DND-41 (cell line): Measurements from ENCODE around the gene FLNB.

Source experiments
- ATAC-seq: fragments of 200-7000 bp; cut with Tn5 transposase; 3 replicates; pipeline ENCODE4 v1.9.1; 2021; ENCODE audit warnings: low read depth; ENCODE audit not compliant: insufficient read depth
- DNase-seq: peaks from one replicate; pipeline ENCODE4 v3.0.0-alpha.2; 2020
- H2AFZ ChIP-seq: 2 replicates; pipeline ENCODE4 v1.6.0; 2012; ENCODE audit warnings: low read depth, low read length
- H3K27ac ChIP-seq: 2 replicates; pipeline ENCODE4 v1.5.1; 2012; ENCODE audit warnings: low read length, inconsistent platforms
- H3K27me3 ChIP-seq: fragments of 200-600 bp; sonication (generic); 2 replicates; pipeline ENCODE4 v1.6.0; 2012; ENCODE audit warnings: low read length, mild to moderate bottlenecking, inconsistent platforms; ENCODE audit not compliant: insufficient read depth, poor library complexity
- H3K36me3 ChIP-seq: 2 replicates; pipeline ENCODE4 v1.5.1; 2012; ENCODE audit warnings: low read length, inconsistent platforms; ENCODE audit not compliant: insufficient read depth
- H3K4me1 ChIP-seq: 2 replicates; pipeline ENCODE4 v1.5.1; 2012; ENCODE audit warnings: mild to moderate bottlenecking, low read length; ENCODE audit not compliant: insufficient read depth
- H3K4me2 ChIP-seq: 2 replicates; pipeline ENCODE4 v1.6.0; 2012; ENCODE audit warnings: mild to moderate bottlenecking, moderate library complexity, low read length, inconsistent platforms; ENCODE audit not compliant: insufficient read depth
- H3K4me3 ChIP-seq, 2 experiments: fragments of 200-600 bp in 1 of 2; shearing (Covaris generic) in 1 of 2; 2 replicates each; pipeline ENCODE4 v1.5.1; 2012 to 2016; ENCODE audit warnings: inconsistent platforms in 2 of 2, low read length in 2 of 2, mild to moderate bottlenecking in 2 of 2, low read depth in 1 of 2, moderate library complexity in 1 of 2
- H3K79me2 ChIP-seq: 2 replicates; pipeline ENCODE4 v1.6.0; 2012; ENCODE audit warnings: low read length, inconsistent platforms; ENCODE audit not compliant: insufficient read depth
- H3K9ac ChIP-seq: 2 replicates; pipeline ENCODE4 v1.6.0; 2012; ENCODE audit warnings: low read depth, mild to moderate bottlenecking, inconsistent platforms, low read length, moderate library complexity
- H3K9me3 ChIP-seq: 2 replicates; pipeline ENCODE4 v1.5.1; 2012; ENCODE audit warnings: low read length, moderate library complexity, mild to moderate bottlenecking, inconsistent platforms; ENCODE audit not compliant: insufficient read depth, severe bottlenecking
- H4K20me1 ChIP-seq: 2 replicates; pipeline ENCODE4 v1.6.0; 2012; ENCODE audit warnings: low read length; ENCODE audit not compliant: insufficient read depth
- EZH2 ChIP-seq: IDR thresholded peaks from 3 replicates; pipeline ENCODE4 v1.6.1; 2012; ENCODE audit warnings: borderline replicate concordance, low read depth, mild to moderate bottlenecking, moderate library complexity, low read length, inconsistent platforms; ENCODE audit not compliant: severe bottlenecking
- TF ChIP-seq, protein P1 (sequence below): IDR thresholded peaks from 2 replicates; pipeline ENCODE4 v1.5.1; 2012; ENCODE audit warnings: borderline replicate concordance, low read length, moderate library complexity, mild to moderate bottlenecking; ENCODE audit not compliant: poor library complexity, severe bottlenecking; ENCODE audit errors: extremely low read depth

Gene FLNB

DNA sequence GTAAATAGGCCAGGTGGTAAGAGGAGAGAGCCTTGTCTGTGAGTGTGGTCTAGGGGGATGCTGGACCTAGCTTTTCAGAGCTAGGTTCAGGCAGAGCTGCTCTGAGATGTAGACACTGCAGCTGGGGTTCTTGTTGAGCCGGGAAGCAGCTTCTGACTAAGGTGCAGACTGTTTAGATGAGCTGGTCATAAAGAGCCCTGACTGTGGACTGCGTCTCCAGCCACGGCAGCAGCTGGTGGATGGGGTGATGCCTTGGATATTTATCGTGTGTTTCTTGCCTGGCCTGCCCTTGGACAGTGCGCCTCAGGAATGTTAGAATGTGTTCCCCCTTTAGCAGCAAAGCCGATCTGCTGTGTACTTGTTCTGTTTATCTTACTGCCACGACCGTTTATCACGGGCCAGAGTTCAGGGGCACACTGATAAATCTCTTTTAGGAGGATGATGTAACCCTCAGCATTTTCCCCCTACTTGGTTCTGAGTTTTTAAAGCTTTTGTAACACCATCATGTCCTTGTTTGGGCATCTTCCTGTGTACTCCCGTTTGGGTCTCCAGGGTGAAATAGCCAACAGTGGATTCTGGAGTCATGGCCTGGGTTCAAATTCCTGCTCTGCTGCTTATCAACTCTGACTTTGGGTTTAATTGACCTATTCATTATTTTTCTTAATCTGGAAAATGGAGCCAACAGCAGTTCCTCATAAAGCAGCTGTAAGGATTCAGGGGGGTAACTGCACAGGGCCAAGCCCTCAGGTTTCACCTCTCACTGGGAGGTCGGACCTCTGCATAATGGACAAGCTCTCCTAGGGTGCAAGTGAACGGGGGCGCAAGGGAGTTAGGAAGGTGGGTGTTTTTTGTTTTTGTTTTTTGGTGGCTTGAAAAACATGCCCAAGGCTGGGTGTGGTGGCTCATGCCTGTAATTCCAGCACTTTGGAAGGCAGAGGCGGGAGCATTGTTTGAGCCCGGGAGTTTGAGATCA, 51.4 kb downstream of the FLNB start:
- Histone ChIP-seq H3K4me2 (no peak overlapping the region), H3K79me2 (peaks cover 72% of the 10 kb centered on the region)
- DNase-seq: no peak

DNA sequence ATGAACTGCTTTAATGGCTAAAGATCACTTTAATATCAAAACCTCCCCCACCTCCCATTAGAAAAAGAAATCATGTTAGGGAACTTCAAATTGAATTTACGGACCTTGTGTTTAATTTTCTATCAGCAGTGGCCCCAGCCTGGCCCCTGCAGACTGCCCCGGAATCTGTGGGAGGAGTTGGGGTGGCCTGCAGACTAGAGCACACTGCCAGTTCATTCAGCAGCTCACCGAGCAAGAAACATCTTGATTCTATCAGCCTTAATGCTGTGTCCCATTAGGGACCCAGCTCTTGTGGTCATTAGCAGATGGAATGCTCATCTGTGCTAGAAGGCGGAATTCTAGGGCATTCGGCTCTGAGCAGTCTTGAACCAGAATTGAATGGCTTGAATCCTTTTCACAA, 54.2 kb downstream of the FLNB start:
- Histone ChIP-seq H2AFZ (no peak overlapping the region), H3K9ac (no peak overlapping the region), H3K27me3 (no peaks in the 10 kb centered on the region), H3K4me1 (no peaks in the 10 kb centered on the region; the same call in 1 of the 2 replicates), H3K27ac (no peak overlapping the region), H3K36me3 (no peaks in the 10 kb centered on the region), H3K4me3 (no peak overlapping the region), H4K20me1 (peaks cover 26% of the 10 kb centered on the region), H3K79me2 (peaks cover 68% of the 10 kb centered on the region), H3K4me2 (no peak overlapping the region), H3K9me3 (no peaks in the 10 kb centered on the region)
- no peak for DNase-seq
- no peak for TF ChIP-seq EZH2
- TF ChIP-seq, protein P1, sequence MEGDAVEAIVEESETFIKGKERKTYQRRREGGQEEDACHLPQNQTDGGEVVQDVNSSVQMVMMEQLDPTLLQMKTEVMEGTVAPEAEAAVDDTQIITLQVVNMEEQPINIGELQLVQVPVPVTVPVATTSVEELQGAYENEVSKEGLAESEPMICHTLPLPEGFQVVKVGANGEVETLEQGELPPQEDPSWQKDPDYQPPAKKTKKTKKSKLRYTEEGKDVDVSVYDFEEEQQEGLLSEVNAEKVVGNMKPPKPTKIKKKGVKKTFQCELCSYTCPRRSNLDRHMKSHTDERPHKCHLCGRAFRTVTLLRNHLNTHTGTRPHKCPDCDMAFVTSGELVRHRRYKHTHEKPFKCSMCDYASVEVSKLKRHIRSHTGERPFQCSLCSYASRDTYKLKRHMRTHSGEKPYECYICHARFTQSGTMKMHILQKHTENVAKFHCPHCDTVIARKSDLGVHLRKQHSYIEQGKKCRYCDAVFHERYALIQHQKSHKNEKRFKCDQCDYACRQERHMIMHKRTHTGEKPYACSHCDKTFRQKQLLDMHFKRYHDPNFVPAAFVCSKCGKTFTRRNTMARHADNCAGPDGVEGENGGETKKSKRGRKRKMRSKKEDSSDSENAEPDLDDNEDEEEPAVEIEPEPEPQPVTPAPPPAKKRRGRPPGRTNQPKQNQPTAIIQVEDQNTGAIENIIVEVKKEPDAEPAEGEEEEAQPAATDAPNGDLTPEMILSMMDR: no peak
- no peak for ATAC-seq

More for the DNA sequence above, 51.4 kb downstream of the FLNB start:
- Histone ChIP-seq H3K27ac (no peak overlapping the region), H3K36me3 (no peaks in the 10 kb centered on the region), H4K20me1 (peaks cover 20% of the 10 kb centered on the region), H3K9ac (no peak overlapping the region), H3K27me3 (no peaks in the 10 kb centered on the region), H2AFZ (no peak overlapping the region), H3K4me1 (no peaks in the 10 kb centered on the region; the same call in 1 of the 2 replicates), H3K4me3 (no peak overlapping the region), H3K9me3 (no peaks in the 10 kb centered on the region)
- TF ChIP-seq, protein P1: no peak
- no peak for TF ChIP-seq EZH2
- ATAC-seq: peak; percentile 53

DNA sequence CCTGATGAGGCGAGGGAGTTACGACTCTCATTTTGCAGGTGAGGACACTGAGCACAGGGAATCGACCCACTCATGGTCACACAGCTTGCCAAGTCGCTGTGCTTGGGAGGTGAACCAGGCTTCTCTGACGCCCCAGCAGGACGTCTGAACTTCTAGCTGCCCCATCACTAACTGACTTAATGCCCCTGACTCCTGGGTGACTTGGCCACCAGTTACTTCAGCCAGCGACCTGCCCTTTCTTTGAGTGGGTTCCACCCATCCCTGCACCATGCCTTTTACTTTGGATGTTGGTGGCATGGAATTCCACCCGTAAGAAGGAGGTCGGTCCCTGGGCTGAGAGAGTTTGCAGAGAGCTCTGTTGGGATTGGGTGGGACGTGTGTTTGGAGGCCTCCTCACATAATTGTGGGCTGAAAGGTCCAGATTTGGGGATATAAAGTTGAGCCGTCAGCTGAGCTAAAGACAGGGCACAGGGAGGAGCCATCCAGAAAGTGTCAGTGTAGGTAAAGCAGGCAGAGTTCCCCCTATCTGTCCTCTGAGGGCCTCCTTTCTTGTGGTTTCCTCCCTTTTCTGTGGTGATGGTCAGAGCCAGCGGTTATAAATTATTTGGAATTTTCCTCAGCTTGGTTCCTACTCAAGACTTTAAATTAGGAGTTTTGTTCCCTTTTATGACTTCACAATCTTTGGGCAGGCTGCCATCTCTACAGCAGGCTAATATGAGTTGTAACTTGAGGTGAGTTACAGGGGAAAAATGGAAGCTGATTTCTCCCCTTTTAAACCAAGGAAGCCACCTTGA, 55.0 kb downstream of the FLNB start:
- H3K27me3 ChIP-seq: no peaks in the 10 kb centered on the region
- no peak overlapping the region for H2AFZ ChIP-seq
- no peak for TF ChIP-seq EZH2
- TF ChIP-seq, protein P1: no peak
- ATAC-seq (no peak), DNase-seq (no peak)
- no peak overlapping the region for H3K4me3 ChIP-seq
- H4K20me1 ChIP-seq: peaks cover 30% of the 10 kb centered on the region
- peaks cover 70% of the 10 kb centered on the region for H3K79me2 ChIP-seq
- H3K9ac ChIP-seq: no peak overlapping the region
- no peaks in the 10 kb centered on the region; the same call in 1 of the 2 replicates for H3K4me1 ChIP-seq
- no peaks in the 10 kb centered on the region for H3K36me3 ChIP-seq
- H3K27ac ChIP-seq: no peak overlapping the region
- no peak overlapping the region for H3K4me2 ChIP-seq
- H3K9me3 ChIP-seq: no peaks in the 10 kb centered on the region
